ENCODE measurements around the gene CHMP4B.
A peak's percentile ranks its signal among the peaks of the same experiment; 100 is the strongest.

Gene CHMP4B, protein sequence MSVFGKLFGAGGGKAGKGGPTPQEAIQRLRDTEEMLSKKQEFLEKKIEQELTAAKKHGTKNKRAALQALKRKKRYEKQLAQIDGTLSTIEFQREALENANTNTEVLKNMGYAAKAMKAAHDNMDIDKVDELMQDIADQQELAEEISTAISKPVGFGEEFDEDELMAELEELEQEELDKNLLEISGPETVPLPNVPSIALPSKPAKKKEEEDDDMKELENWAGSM

DNA sequence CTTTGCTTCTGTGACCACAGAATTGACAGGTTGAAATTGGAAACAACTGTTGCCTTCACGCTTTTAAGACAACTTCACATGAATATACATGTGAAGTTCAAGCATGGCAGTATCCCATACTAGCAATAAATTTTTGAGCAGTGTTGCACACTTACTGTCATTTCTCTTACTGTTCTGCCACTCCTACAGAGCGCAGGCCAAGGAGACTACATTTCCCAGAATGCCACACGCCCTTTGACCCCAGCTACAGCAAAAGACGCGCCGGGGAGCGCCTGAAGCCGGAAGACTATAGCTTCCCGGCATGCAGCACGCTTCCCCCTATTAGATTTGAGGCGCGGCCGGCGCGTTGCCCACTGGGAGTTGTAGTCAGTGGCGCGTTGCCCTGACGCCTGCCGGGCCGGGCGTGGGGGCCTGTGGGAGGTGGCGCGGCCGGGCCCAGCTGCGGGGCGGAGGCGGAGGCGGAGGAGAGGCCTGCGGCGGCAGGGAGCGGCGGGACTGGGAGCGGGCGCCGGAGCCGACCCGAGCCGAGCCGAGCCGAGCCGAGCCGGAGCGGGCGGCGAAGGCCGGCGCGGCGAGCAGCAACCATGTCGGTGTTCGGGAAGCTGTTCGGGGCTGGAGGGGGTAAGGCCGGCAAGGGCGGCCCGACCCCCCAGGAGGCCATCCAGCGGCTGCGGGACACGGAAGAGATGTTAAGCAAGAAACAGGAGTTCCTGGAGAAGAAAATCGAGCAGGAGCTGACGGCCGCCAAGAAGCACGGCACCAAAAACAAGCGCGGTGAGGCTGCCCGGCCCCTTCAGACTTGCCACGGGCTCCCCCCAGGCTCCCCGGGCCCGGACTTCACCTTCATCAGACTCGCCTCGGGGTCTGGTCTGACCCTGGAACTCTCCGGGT lies at the start of gene CHMP4B:
Gene CHMP4B (plus strand): TSS at position 464 of the 891 bp plus-strand sequence. CDS start 121 bp downstream, at position 585.
- DNase-seq (ENCODE audit: low spot score), result peak; percentile 99
- TF ChIP-seq, protein P1, sequence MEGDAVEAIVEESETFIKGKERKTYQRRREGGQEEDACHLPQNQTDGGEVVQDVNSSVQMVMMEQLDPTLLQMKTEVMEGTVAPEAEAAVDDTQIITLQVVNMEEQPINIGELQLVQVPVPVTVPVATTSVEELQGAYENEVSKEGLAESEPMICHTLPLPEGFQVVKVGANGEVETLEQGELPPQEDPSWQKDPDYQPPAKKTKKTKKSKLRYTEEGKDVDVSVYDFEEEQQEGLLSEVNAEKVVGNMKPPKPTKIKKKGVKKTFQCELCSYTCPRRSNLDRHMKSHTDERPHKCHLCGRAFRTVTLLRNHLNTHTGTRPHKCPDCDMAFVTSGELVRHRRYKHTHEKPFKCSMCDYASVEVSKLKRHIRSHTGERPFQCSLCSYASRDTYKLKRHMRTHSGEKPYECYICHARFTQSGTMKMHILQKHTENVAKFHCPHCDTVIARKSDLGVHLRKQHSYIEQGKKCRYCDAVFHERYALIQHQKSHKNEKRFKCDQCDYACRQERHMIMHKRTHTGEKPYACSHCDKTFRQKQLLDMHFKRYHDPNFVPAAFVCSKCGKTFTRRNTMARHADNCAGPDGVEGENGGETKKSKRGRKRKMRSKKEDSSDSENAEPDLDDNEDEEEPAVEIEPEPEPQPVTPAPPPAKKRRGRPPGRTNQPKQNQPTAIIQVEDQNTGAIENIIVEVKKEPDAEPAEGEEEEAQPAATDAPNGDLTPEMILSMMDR (IDR thresholded peaks at IDR 0.05), result no peak
- peak within 1 kb of the TSS; percentile 92 to 93 for H3K27ac ChIP-seq
- H3K4me3 ChIP-seq, result peak within 1 kb of the TSS; percentile 82

DNA sequence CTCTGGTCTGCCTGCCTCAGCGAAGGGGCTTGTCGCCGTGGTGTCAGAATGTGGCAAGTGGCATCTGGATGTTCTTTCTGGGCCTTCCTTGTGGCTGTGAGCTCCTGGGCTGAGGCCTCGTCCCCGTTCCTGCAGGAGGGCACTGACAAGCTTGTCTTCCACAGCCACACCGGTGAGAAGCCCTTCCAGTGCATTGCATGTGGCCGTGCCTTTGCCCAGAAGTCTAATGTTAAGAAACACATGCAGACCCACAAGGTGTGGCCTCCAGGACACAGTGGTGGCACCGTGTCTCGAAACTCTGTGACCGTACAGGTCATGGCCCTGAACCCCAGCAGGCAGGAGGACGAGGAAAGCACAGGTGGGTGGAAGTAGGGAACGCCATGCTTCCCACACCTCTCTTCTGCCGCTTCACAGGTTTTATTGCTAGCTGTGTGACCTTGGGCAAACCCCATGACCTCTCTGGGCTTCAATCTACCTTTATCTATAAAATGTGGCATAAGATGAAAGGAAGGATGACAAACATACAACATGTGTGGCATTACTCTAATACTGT lies 49.4 kb upstream of the CHMP4B start:
- Histone ChIP-seq H3K4me3 (no peak overlapping the region), H3K27ac (no peak overlapping the region)
- TF ChIP-seq, protein P1 (IDR thresholded peaks at IDR 0.05), result no peak
- no peak for DNase-seq (ENCODE audit: low spot score)

DNA sequence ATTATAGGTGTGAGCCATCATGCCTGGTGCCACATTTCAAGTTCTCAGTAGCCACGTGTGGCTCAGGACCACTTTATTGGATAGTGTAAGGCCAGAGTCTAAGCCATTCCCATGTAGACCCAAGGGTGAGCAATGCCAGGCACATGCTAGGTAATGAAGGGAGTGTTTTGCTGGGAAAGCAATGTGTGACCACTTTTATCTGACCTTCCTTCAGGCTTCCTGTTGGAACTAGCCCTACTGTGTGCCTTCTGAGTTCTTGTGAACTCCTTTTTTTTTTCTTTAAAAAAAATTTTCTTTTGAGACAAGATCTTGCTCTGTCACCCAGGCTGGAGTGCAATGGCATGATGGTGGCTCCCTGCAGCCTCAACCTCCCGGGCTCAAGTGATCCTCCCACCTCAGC lies 46.0 kb upstream of the CHMP4B start:
- no peak overlapping the region for H3K27ac ChIP-seq
- TF ChIP-seq, protein P1 (IDR thresholded peaks at IDR 0.05), result no peak
- H3K4me3 ChIP-seq, result no peak overlapping the region
- no peak for DNase-seq (ENCODE audit: low spot score)

DNA sequence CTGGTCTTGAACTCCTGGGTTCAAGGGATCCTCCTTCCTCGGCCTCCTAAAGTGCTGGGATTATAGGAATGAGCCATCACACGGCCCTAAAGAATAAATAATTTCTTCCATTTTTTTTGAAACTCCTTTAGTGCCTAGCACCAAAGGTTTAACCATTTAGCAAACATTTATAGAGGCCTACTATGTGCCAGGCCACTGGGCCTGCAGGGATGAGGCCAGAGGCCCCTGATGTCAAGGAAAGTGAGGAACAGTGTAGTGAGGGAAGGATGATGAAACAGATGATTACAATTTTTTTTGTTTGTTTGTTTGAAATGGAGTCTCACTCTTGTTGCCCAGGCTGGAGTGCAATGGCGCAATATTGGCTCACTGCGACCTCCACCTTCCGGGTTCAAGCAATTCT lies 45.6 kb upstream of the CHMP4B start:
- H3K27ac ChIP-seq, result no peak overlapping the region
- DNase-seq (ENCODE audit: low spot score), result no peak
- TF ChIP-seq, protein P1 (IDR thresholded peaks at IDR 0.05), result no peak
- H3K4me3 ChIP-seq, result no peak overlapping the region

DNA sequence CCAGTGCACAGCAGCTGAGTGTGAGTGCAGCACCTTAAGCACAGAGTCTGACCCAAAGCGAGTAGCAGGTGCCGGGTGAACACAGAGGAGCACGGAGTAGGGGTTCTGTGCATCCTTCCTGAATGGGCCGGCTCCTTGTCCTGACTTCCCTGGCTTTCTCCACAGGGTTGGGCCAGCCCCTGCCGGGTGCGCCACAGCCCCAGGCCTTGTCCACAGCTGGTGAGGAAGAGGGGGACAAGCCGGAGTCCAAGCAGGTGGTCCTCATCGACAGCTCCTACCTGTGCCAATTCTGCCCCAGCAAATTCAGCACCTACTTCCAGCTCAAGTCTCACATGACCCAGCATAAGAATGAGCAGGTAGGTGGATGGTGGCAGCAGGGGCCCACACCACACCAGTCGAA lies 44.5 kb upstream of the CHMP4B start:
- TF ChIP-seq, protein P1 (IDR thresholded peaks at IDR 0.05), result no peak
- DNase-seq (ENCODE audit: low spot score), result no peak

DNA sequence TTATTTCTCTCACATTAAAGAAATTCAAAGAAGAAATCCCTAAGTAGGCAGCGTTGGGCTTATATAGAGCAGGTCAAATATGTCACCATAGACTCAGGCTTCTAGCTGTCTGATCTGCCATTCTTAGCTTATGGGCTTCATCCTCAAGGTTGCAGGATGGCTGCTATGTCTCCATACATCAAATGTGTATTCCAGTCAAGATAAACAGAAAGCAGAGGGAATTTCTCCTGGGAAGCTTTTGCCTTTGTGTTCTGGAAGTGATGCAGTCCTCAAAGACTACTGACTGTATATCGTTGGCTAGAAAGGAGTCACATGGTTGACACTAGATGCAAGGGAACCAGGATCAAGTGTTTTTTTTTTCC lies 43.4 kb upstream of the CHMP4B start:
- H3K27ac ChIP-seq, result no peak overlapping the region
- no peak for DNase-seq (ENCODE audit: low spot score)
- TF ChIP-seq, protein P1 (IDR thresholded peaks at IDR 0.05), result no peak
- no peak overlapping the region for H3K4me3 ChIP-seq

More for the DNA sequence above, 44.5 kb upstream of the CHMP4B start:
- Histone ChIP-seq H3K27ac (no peak overlapping the region), H3K4me3 (no peak overlapping the region)
